ENCODE measurements around the gene ATAD1. TPM values are rescaled to one million over a fixed set of nuclear protein-coding genes. Genes with fewer than 3 reads are reported as not detected.

The ATAD1 gene
- total RNA-seq, 1 experiment from 2014 or later = 15.7 TPM

GRCh38 chr10:87761892-87762291, 56.1 kb downstream of the ATAD1 start:
- H3K9me2 ChIP-seq (replicated peaks; ENCODE audit: low read length) = no peaks in the 10 kb centered on the region
- ChIA-PET CTCF (no interaction called here), POLR2A (ENCODE audit: unreplicated experiment) (no interaction called here)
- intact Hi-C loops (cut with micrococcal nuclease) = no loop called here
- no peaks in the 10 kb centered on the region for H3K9me3 ChIP-seq (ENCODE audit: low read length)
- H3K4me2 ChIP-seq (ENCODE audit: low read length) = no peak overlapping the region
- no peaks in the 10 kb centered on the region for H3K27me3 ChIP-seq (ENCODE audit: low read length)
- no peaks in the 10 kb centered on the region for H3F3A ChIP-seq (ENCODE audit: low read length, unreplicated experiment)
- DNase-seq (peak; percentile 65), ATAC-seq (peak; percentile 64)
- no peak overlapping the region for H2AFZ ChIP-seq (ENCODE audit: low read length)
- no peak overlapping the region for H3K4me3 ChIP-seq (ENCODE audit: low read length)
- no peak overlapping the region for H3K27ac ChIP-seq (ENCODE audit: low read length)
- BruUV-seq (replicated peaks) = no TSS peak
- H3K36me3 ChIP-seq (ENCODE audit: low read depth, low read length) = peaks cover 5% of the 10 kb centered on the region; the same call in 1 of the 2 replicates
- H3K4me1 ChIP-seq (ENCODE audit: insufficient read depth, low read length) = peaks cover 10% of the 10 kb centered on the region
- H3K79me2 ChIP-seq (ENCODE audit: low read length) = no peaks in the 10 kb centered on the region
- TF ChIP-seq EZH2 (IDR thresholded peaks at IDR 0.05; ENCODE audit: low read length, unreplicated experiment) = no peak
- TF ChIP-seq EZH2phosphoT487 (IDR thresholded peaks at IDR 0.05; ENCODE audit: borderline replicate concordance, low read length) = no peak
- TF ChIP-seq CTCF (conservative IDR thresholded peaks at IDR 0.05; ENCODE audit: low read depth, low read length) = no peak
- no peaks in the 10 kb centered on the region for H4K20me1 ChIP-seq (ENCODE audit: low read length)
- H3K9ac ChIP-seq (ENCODE audit: low read length) = no peak overlapping the region

- no peak overlapping the region for H3K4me2 ChIP-seq (ENCODE audit: low read length)
- peaks cover 10% of the 10 kb centered on the region for H3K4me1 ChIP-seq (ENCODE audit: insufficient read depth, low read length)
- ATAC-seq (no peak), DNase-seq (no peak)
- no peak overlapping the region for H3K27ac ChIP-seq (ENCODE audit: low read length)
- no peaks in the 10 kb centered on the region for H3F3A ChIP-seq (ENCODE audit: low read length, unreplicated experiment)
- H3K9me2 ChIP-seq (replicated peaks; ENCODE audit: low read length) = no peaks in the 10 kb centered on the region
- H2AFZ ChIP-seq (ENCODE audit: low read length) = no peak overlapping the region
- ChIA-PET POLR2A (ENCODE audit: unreplicated experiment) (no interaction called here), CTCF (no interaction called here)
- H3K27me3 ChIP-seq (ENCODE audit: low read length) = no peaks in the 10 kb centered on the region
- intact Hi-C loops (cut with micrococcal nuclease) = no loop called here
- BruUV-seq (replicated peaks) = no TSS peak
- no peak overlapping the region for H3K4me3 ChIP-seq (ENCODE audit: low read length)
- no peaks in the 10 kb centered on the region for H4K20me1 ChIP-seq (ENCODE audit: low read length)
- no peaks in the 10 kb centered on the region for H3K9me3 ChIP-seq (ENCODE audit: low read length)
- no peak overlapping the region for H3K9ac ChIP-seq (ENCODE audit: low read length)
- no peak for TF ChIP-seq EZH2 (IDR thresholded peaks at IDR 0.05; ENCODE audit: low read length, unreplicated experiment)
- no peak for TF ChIP-seq CTCF (conservative IDR thresholded peaks at IDR 0.05; ENCODE audit: low read depth, low read length)
- TF ChIP-seq EZH2phosphoT487 (IDR thresholded peaks at IDR 0.05; ENCODE audit: borderline replicate concordance, low read length) = no peak
- H3K79me2 ChIP-seq (ENCODE audit: low read length) = no peaks in the 10 kb centered on the region
- H3K36me3 ChIP-seq (ENCODE audit: low read depth, low read length) = peaks cover 7% of the 10 kb centered on the region; the same call in 1 of the 2 replicates
Observed at GRCh38 chr10:87761153-87761552, 56.9 kb downstream of the ATAD1 start.

- Histone ChIP-seq H3K36me3 (ENCODE audit: low read depth, low read length) (peaks cover 4% of the 10 kb centered on the region; the same call in 1 of the 2 replicates), H3K79me2 (ENCODE audit: low read length) (no peaks in the 10 kb centered on the region), H3K4me1 (ENCODE audit: insufficient read depth, low read length) (peaks cover 10% of the 10 kb centered on the region), H3F3A (ENCODE audit: low read length, unreplicated experiment) (no peaks in the 10 kb centered on the region), H3K27ac (ENCODE audit: low read length) (no peak overlapping the region), H4K20me1 (ENCODE audit: low read length) (no peaks in the 10 kb centered on the region), H3K9me2 (replicated peaks; ENCODE audit: low read length) (no peaks in the 10 kb centered on the region), H3K4me3 (ENCODE audit: low read length) (no peak overlapping the region), H3K9me3 (ENCODE audit: low read length) (no peaks in the 10 kb centered on the region), H3K27me3 (ENCODE audit: low read length) (no peaks in the 10 kb centered on the region), H3K9ac (ENCODE audit: low read length) (no peak overlapping the region), H3K4me2 (ENCODE audit: low read length) (no peak overlapping the region), H2AFZ (ENCODE audit: low read length) (no peak overlapping the region)
- no peak for TF ChIP-seq CTCF (conservative IDR thresholded peaks at IDR 0.05; ENCODE audit: low read depth, low read length)
- no peak for TF ChIP-seq EZH2phosphoT487 (IDR thresholded peaks at IDR 0.05; ENCODE audit: borderline replicate concordance, low read length)
- TF ChIP-seq EZH2 (IDR thresholded peaks at IDR 0.05; ENCODE audit: low read length, unreplicated experiment) = no peak
- DNase-seq = no peak
- ATAC-seq = no peak
- no TSS peak for BruUV-seq (replicated peaks)
- CTCF ChIA-PET = interaction anchor here (0.6 kb wide), 1 partner anchor 557 kb away, joined by 3 read pairs; no protein-coding TSS in a partner anchor
- intact Hi-C loops (cut with micrococcal nuclease) = no loop called here
- POLR2A ChIA-PET (ENCODE audit: unreplicated experiment) = no interaction called here
Observed at GRCh38 chr10:87760195-87760905, 57.7 kb downstream of the ATAD1 start.

Measured in PC-3 (cell line).